Esophagus squamous epithelium (tissue), 5 donors: ENCODE data around the gene CNKSR2. TPM values are rescaled to one million over a fixed set of nuclear protein-coding genes. Genes with fewer than 3 reads are reported as not detected.

Source experiments
- DNase-seq: peaks from one replicate; lab custom pipeline; 2025; lab: John Stamatoyannopoulos, UW
- H3K27ac ChIP-seq, 4 donors: fragments of 200-600 bp; sonication (generic); one replicate each; pipeline ENCODE4 v1.5.1; 2016 to 2019; ENCODE audit warnings: mild to moderate bottlenecking in 1 of 4
- H3K27me3 ChIP-seq, 4 donors: fragments of 200-600 bp; sonication (generic); 1 replicate in 3 of 4; 2 replicates in 1 of 4; pipeline versions ENCODE4 v1.5.1 to v1.6.0; 2017 to 2021; ENCODE audit warnings: antibody characterized with exemption in 1 of 4
- H3K36me3 ChIP-seq, 3 donors: fragments of 200-600 bp; sonication (generic); one replicate each; pipeline ENCODE4 v1.5.1; 2016 to 2019
- H3K4me1 ChIP-seq, 3 donors: fragments of 200-600 bp; sonication (generic); one replicate each; pipeline ENCODE4 v1.5.1; 2017 to 2019
- H3K4me3 ChIP-seq, 4 donors: fragments of 200-600 bp; sonication (generic); 1 replicate in 3 of 4; 2 replicates in 1 of 4; pipeline ENCODE4 v1.5.1; 2016 to 2019; ENCODE audit warnings: mild to moderate bottlenecking in 2 of 4, moderate library complexity in 1 of 4
- H3K9me3 ChIP-seq, 3 donors: fragments of 200-600 bp; sonication (generic); one replicate each; pipeline ENCODE4 v1.5.1; 2016 to 2019
- POLR2A ChIP-seq, 4 donors: fragments of 450-650 bp; IDR thresholded peaks; one replicate each; pipeline ENCODE4 v1.6.1; 2017; ENCODE audit warnings: antibody characterized with exemption in 4 of 4, mild to moderate bottlenecking in 4 of 4, moderate library complexity in 3 of 4
- WGBS, 2 donors: methylation state at CpG; one replicate each; pipeline ENCODE4 v1.1.5; 2018; 5-methylcytosine and 5-hydroxymethylcytosine counted together
- intact Hi-C: fragments of 100-400 bp; cut with DNase I; formaldehyde crosslinking; loops from one replicate; pipeline ENCODE4 v1.15.0; 2022
- total RNA-seq, 4 donors: library from RNA; depleted of rRNA; stranded (reverse); fragments of >200 nt; gene quantifications; one replicate each; pipeline ENCODE4 v1.1.0, GENCODE V29; 2016
- TF ChIP-seq, protein P1 (sequence below), 6 experiments: fragments of 450-650 bp in 4 of 6; fragments of 200-600 bp in 2 of 6; sonication (generic) in 2 of 6; IDR thresholded peaks; one replicate each; pipeline ENCODE4 v1.5.1; 2016 to 2019; ENCODE audit warnings: antibody characterized with exemption in 6 of 6, mild to moderate bottlenecking in 4 of 6, moderate library complexity in 4 of 6
- donor health status: DM: yes; HTN: yes; CAD: no.

The CNKSR2 gene
- total RNA-seq, 4 donors from 2014 or later, result 0.57 to 3.1 TPM; not detected in 2

DNA sequence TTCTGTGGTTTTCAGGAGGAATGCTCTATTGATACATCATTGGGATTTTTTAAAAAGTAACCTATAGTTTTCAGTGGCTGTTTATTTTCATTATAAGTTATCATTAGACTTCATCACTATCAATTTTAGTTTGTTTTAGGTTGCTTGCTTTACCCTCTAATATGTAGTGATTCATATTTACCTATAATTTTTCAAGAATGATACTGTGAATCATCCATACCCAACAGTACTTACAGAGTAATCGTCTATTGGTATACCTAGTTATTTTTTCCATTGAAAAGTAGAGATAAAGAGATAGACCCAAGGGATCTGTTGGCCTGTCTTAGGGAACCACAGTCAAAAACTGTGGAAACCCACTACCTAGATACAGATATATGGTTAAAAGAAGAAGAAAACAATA lies 200.6 kb downstream of the CNKSR2 start:
- intact Hi-C loops, result no loop called here
- Histone ChIP-seq H3K4me3 (no peak overlapping the region), H3K36me3 (no peaks in the 10 kb centered on the region)

DNA sequence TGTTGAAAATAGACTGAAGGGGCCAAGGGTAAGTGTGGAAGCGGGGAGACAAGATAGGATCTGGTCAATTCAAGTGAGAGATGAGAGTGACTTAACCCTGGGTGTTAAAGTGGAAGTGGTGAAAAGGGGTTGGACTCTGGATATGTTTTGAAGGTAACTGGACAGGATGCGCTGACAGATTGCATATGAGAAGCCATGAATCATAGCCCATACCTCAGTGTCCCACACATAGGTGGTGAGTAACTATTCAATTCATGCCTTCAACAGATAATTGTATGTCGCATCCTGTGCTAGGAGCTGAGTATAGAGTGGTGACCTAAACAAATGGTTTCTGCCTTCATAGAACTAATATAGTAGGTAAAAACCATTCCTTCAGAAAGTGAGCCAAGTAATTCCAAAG lies 207.3 kb downstream of the CNKSR2 start:
- no peak for DNase-seq
- no peaks in the 10 kb centered on the region for H3K36me3 ChIP-seq
- H3K4me1 ChIP-seq, result no peaks in the 10 kb centered on the region
- H3K4me3 ChIP-seq, result no peak overlapping the region
- H3K27me3 ChIP-seq, result no peaks in the 10 kb centered on the region
- intact Hi-C loops, result no loop called here
- H3K27ac ChIP-seq, result no peak overlapping the region
- H3K9me3 ChIP-seq, result no peaks in the 10 kb centered on the region
- TF ChIP-seq, protein P1, sequence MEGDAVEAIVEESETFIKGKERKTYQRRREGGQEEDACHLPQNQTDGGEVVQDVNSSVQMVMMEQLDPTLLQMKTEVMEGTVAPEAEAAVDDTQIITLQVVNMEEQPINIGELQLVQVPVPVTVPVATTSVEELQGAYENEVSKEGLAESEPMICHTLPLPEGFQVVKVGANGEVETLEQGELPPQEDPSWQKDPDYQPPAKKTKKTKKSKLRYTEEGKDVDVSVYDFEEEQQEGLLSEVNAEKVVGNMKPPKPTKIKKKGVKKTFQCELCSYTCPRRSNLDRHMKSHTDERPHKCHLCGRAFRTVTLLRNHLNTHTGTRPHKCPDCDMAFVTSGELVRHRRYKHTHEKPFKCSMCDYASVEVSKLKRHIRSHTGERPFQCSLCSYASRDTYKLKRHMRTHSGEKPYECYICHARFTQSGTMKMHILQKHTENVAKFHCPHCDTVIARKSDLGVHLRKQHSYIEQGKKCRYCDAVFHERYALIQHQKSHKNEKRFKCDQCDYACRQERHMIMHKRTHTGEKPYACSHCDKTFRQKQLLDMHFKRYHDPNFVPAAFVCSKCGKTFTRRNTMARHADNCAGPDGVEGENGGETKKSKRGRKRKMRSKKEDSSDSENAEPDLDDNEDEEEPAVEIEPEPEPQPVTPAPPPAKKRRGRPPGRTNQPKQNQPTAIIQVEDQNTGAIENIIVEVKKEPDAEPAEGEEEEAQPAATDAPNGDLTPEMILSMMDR (IDR thresholded peaks at IDR 0.05), result no peak
- TF ChIP-seq POLR2A (IDR thresholded peaks at IDR 0.05), result no peak
- 71 to 92% methylated on average over 3 of the region's 3 CpGs for WGBS, 2 donors

More for the DNA sequence above, 200.6 kb downstream of the CNKSR2 start:
- H3K27ac ChIP-seq, result no peak overlapping the region
- TF ChIP-seq, protein P1 (IDR thresholded peaks at IDR 0.05), result no peak
- no peak for TF ChIP-seq POLR2A (IDR thresholded peaks at IDR 0.05)
- H3K4me1 ChIP-seq, result no peaks in the 10 kb centered on the region
- no peaks in the 10 kb centered on the region for H3K9me3 ChIP-seq
- no peaks in the 10 kb centered on the region for H3K27me3 ChIP-seq
- WGBS, 2 donors, result 64 to 88% methylated on average over 1 of the region's 1 CpG
- no peak for DNase-seq

DNA sequence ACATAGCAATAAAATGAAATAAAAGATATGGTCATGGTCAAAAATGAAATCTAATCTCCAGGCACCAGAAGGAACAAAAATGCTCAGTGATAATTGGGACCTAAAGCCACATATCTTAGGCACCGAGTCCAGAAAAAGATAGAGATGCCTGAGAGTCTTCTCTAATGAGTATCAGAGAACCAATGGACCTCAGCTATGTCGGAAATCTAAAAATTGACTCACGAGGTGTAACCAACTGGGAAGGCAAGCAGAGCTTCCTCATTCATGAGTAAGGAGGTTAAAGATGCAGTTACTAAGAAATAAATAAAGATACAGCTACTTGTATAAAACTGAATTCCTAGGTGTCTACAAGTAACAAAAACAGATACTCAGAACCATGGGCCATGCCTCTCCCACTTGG lies 211.8 kb downstream of the CNKSR2 start:
- H3K4me1 ChIP-seq, result no peaks in the 10 kb centered on the region
- no peaks in the 10 kb centered on the region for H3K9me3 ChIP-seq
- no peak for DNase-seq
- H3K4me3 ChIP-seq, result no peak overlapping the region
- TF ChIP-seq POLR2A (IDR thresholded peaks at IDR 0.05), result no peak
- TF ChIP-seq, protein P1 (IDR thresholded peaks at IDR 0.05), result no peak
- no peaks in the 10 kb centered on the region for H3K27me3 ChIP-seq
- WGBS, 2 donors, result 59 to 76% methylated on average over 3 of the region's 3 CpGs
- no peak overlapping the region for H3K27ac ChIP-seq
- intact Hi-C loops, result no loop called here
- no peaks in the 10 kb centered on the region for H3K36me3 ChIP-seq

DNA sequence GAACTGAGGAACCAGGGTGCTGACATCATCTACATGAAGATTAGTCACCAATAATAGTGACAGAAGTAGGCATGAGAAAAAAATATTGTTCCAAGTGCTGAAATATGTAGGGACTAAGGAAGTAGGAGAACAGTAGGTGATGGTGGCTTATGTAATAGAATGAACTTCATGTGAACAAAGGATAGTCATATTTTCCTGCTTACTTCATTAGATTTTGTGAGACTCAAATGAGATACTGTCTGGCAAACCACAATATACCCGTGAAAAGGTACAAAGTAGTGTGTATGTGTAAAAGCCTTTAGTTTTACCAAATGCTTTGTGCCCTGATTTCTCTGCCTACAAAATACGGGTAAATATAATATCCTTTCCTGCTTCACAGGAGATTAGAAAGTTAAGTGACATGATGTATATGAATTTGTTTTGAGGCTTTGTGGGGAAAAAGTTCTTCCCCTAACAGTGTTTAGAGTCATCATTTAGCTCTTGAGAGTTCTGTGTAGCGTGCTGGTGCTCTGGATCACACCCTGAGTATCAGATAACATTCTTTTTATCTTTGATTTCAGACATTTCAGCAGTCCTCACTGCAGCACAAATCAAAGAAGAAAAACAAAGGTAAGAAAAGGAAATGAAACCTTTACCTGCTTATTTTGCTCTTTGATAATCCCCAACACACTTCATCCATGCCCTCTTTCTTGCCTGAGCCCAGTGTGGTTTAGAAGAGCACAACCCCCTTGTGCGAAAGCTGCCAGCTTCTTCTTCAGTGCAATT lies 216.0 kb downstream of the CNKSR2 start:
- TF ChIP-seq, protein P1 (IDR thresholded peaks at IDR 0.05), result no peak
- TF ChIP-seq POLR2A (IDR thresholded peaks at IDR 0.05), result no peak

DNA sequence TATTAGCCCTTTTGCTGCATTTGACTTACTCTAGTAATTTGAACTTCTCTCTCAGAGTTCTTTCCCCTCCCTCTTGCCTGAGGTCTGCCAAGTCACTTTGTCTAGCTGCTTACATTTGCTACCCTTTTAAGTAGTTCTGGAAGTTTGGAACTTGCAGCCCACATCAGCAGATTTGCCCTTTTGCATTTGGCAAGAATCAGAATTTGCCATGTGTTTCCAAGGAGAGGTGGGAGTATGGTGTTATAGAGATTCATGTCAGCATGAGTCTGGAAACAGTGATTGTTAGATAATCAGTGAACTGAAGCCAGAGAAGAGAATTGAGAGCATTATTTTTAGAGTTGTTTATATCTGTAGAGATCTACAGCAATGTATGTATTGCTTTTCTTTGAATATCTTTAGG lies 231.8 kb downstream of the CNKSR2 start:
- no peaks in the 10 kb centered on the region for H3K9me3 ChIP-seq
- DNase-seq, result no peak
- H3K27ac ChIP-seq, result no peak overlapping the region

More for the DNA sequence above, 216.0 kb downstream of the CNKSR2 start:
- WGBS, 2 donors, result 68 to 70% methylated on average over 4 of the region's 4 CpGs
- no peak overlapping the region for H3K27ac ChIP-seq
- H3K4me3 ChIP-seq, result no peak overlapping the region
- H3K4me1 ChIP-seq, result no peaks in the 10 kb centered on the region
- H3K9me3 ChIP-seq, result no peaks in the 10 kb centered on the region
- no peaks in the 10 kb centered on the region for H3K36me3 ChIP-seq
- no peak for DNase-seq
- intact Hi-C loops, result no loop called here
- no peaks in the 10 kb centered on the region for H3K27me3 ChIP-seq

More for the DNA sequence above, 231.8 kb downstream of the CNKSR2 start:
- H3K27me3 ChIP-seq, result no peaks in the 10 kb centered on the region
- no peaks in the 10 kb centered on the region for H3K36me3 ChIP-seq
- TF ChIP-seq POLR2A (IDR thresholded peaks at IDR 0.05), result no peak
- H3K4me3 ChIP-seq, result no peak overlapping the region
- intact Hi-C loops, result no loop called here
- H3K4me1 ChIP-seq, result no peaks in the 10 kb centered on the region
